GM21360 (cell line): ENCODE measurements around the gene KRTAP5-3.

Source experiments
- ATAC-seq: cut with Tn5 transposase; IDR thresholded peaks from one replicate; pipeline ENCODE4 v1.9.1; 2021; ENCODE audit warnings: mild to moderate bottlenecking, moderate library complexity; ENCODE audit not compliant: unreplicated experiment

KRTAP5-3 gene

DNA sequence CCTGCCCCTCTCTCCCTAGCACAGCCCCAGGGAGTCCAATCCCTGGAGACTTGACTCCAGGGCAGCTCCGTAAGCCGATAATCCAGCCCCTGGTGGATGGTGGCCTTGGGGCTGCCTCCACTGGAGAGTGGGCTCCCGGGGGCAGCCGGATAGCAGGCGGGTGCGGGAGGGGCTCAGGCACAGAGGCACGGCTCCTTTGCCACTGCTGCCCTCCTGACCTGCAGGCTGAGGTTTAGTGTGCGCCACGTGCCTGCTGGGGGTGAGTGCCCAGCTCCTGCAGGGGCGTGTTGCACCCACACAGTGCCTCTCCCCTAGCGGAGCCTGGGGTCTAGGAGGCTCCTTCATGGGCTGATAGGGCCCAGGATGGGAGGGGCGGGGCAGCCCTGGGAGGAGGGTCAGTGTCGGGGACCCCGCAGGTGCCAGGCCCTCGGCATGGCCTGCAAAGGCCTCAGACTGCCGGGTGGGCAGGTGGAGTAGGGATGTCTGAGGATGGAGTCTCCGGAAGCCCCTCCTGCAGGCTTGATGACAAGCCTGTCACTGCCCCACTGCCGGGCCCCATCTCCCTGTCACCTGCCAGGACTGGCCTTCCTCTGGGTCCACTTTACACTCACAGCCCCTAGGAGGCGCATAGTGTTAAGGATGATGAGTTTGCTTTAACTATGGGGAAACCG lies 41.7 kb downstream of the KRTAP5-3 start:
- ATAC-seq: no peak

DNA sequence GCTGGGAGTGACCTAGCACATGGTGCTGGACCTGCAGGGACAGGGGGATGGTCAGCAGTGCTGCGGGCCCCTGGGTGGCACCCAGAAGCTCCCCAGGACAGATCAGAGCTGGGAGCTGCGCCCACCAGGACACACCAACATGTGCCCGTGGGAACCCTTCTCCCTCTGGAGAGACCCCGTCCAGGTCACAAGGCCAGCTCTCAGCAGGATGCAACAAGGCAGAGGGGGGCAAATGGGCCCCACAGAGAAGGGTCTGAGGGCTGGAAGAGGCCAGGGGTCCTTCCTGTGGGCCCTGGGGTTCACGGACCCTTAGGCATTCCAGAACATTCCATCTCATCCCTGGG lies 42.4 kb downstream of the KRTAP5-3 start:
- ATAC-seq: no peak

DNA sequence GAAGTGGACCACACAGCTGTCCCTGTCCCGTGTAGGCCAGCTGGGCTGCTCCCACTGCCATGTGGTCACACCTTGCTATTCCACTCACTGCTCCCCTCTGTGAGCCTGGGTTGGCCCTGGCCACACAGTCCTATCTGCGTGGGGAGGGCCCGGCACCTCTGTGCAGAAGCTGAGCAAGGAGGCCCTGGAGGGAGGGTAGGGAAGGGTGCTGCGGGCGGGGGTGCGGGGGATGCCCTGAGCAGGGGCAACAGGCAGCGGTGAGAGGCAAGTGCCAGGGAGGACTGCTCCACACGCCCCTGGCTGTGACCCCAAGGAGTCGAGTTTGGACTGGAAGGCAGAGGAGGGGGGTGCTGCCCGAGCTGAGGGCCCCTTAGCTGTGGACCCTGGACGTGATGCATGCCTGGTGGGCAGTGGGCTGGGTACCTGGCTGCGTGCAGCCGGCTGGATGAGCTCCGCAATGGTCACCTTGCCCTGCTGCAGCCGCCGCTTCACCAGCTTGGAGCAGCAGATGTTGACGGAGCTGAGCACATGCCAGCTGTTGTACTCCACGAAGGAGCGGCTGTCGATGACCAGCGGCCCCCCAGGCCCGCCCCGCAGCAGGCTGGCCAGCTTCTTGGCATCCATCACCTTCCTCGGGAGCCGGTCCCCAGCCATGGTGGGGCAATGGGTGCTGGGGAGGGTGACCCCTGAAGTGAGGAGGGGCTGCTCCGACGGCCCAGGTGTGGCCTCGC lies 42.9 kb downstream of the KRTAP5-3 start:
- ATAC-seq: no peak

DNA sequence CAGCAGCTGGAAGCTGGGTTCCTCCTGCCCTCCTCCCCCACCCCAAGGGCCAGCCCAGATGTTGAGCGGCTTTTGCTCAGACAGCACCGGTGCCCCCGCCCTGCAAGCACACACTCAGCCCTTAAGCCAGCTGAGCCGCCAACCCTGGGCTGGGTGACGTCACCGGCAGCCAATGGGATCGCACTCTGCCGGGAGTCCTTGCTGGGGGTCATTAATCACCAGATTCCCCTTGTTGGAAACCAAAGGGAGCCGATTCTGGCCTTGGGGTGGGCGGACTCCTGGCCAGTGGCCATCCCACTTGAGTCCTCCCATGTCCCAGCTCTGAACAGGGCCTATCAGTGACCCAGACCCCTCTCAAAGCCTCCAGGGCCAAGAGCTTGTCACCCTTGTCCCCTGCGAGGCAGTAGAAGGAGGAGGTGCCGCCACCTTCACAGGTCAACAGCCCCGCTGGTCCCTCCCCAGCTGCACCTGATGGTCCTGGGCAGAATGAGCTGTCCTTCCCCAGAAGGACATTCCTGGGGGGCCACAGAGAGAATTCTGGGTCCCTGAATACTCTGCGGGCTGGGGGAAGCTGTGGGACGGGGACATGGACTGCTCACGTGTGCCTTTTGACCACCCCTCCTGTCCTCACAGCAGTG lies 43.6 kb downstream of the KRTAP5-3 start:
- no peak for ATAC-seq

DNA sequence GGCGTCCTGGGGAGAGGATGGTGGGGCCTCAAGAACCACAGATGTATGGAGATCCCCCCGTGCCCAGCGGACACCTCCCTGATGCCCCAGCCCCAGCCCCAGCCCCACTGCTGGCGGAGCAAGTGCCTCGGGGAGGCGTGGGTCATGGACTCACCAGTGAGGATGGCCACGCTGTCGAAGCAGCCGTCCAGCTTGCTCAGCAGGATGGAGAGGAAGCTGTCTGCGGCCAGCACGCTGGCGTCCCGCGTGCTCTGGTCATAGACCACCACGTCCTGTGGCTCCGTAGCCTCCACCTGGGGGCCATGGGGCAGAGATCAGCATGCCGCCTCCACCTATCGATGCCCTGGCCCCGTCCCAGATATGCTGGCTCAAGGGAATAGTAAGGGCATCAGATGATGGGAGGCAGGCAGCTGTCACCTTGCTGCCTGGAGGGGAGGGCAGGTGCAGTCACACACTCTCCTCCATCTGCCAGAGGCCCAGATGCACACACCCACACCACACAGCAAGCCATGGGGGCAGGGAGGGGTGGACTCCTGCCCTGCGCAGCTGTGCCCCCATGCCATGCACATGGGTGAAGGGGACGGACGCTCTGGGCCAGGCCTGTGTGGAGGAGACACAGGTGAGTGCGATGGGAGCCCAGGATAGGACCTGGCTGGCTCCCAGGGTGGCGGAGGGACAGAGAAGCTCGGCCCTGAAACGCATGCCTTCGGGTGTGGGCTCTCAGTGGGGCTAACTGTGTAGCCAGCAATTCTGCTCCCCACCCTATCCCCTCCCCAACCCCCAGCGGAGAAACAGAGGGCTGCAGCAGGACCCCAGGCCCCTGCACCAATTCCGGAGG lies 44.3 kb downstream of the KRTAP5-3 start:
- no peak for ATAC-seq

DNA sequence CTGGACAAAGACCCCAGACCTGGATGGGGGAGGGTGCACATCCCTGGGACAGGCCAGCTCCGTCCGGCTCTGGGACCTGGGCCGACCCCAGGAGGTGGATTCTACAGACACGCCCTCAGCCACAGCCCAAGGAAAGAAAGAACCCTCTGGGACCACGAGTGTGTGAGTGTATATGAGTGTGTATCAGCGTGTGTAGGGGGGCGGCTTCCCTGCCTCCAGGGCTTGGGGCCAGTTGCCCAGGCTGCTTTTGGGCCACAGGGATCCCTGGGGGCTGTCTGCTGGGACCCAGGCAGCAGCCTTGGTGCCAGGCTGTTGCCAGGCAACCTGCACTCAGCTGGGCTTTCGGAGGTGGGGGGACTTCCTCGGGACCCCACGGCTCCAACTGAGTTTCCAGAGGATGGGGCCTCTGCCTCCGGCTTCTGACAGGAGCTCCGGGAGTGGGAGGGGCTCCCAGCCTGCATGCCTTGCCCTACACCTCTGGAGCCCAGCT lies 45.1 kb downstream of the KRTAP5-3 start:
- ATAC-seq: no peak

DNA sequence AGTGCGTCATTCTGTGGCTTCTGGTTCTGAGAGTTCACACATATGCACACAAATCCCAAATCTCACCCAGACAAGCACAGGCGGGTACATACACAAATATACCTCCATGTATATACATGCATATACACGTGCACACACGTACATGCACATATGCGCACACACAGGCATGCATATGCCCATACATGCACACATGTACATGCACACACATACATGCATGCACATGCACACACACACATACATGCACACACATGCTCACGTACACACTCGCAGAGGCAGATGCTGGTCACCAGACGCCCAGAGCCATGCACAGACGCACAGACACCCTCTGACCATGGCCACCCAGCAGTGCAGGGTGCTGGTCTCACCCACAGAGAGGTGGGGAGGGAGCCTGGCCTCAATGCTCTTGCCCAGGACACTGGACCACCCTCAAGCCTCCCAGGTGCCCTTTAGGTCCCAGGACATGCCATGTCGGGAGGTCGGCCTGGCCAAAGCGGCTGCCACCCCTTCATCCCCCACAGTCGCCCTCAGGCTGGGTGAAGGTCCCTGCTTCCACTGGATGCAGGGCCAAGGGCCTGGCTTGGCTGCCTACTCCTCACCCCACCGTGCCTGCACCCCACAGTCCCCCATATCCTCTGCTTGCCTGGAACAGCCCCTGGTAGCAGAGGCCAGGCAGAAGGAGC lies 45.7 kb downstream of the KRTAP5-3 start:
- no peak for ATAC-seq

DNA sequence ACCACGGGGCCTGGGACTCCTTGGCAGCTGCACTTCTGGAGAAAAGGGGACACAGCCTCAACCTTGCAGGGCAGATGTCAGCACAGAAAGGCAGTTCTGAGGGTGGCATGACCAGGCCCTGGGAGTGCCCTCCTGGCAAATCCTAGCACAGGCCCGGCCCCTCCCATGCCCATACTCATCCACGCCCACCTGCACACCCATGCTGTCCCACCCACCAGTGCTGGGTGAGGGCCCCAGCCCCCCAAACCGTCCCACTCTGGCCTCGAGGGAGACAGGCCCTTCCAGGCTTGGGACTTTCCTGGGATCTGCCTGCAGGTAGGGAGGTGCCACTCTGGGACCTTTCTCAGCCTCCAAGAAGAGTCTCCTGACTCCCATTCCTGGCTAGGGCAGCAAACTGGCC lies 46.3 kb downstream of the KRTAP5-3 start:
- no peak for ATAC-seq

DNA sequence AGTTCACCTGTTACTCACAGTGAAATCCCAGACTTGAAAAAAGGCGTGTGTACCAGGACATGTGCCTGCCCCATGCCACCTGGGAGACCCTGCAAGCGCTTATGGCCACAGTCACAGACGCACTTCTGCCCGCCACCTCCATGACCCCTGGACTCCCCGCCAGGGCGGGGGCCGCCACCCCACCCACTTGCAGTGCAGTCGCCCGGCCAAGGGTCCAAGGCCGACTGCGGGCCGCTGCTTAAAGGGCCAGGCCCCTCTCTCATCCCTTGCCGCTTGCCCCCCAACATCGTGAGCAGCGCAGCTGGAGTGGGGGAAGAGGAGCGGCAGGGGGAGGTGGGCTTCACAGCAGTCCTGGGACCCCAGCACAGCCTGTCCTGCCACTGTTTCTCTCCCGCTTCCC lies 47.0 kb downstream of the KRTAP5-3 start:
- no peak for ATAC-seq

DNA sequence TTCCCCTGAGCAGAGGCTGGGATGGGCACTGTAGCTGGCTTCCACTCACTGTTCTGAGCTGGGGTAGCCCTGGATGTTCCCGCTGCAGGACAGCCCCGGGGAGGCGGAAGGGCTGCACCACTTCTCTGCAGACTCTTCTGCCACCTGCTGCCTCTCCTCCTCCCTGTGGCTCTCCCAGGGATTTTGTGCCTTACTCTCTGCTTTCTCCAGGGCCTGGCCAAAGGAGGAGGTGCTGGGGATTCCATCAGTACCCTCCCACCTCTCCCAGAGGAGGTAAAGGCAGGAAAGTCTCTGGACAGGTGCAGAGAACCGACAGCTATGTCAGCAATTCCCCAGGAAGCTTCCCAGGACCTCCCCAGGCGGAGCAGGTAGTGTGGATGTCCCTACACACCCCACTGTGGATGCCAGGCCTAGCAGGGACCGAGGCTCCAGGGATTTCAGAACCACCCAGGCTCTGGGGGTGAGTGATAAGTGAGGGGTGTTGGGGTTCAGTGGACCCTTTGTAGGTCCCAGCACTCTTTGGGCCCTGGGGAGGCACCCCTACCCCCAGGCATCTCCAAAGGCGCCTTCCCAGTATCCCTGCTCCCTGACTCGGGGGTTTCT lies 47.5 kb downstream of the KRTAP5-3 start:
- ATAC-seq: no peak

DNA sequence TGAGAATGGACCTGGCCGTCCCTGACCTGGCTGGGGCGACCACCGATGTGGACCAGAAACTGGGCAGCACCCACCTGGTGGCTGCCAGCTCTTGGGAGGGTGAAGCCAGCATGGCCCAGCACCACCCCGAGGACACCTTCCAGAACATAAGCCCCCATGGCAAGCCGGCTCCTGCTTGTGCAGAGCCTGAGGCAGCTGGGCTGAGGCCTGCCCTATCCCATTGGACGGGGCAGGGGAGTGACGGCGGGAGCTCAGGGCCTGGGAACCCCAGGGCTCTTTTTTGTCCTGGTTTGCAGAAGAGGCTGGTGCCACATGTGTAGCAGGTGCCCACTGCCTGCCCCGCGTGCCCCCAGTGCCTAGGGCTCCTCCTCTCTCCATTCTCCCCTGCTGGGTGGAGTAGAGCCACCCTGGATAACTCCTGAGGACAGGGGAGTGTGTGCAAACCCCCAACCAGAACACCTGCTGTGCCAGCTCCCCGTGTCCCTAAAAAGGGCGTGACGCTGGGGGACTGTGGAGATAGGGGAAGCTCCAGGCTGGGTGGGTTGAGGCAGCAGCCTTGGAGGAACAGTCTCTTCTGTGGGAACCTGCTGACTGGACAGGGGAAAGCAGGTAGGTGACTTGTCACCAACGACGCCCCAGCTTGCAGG lies 48.1 kb downstream of the KRTAP5-3 start:
- no peak for ATAC-seq

DNA sequence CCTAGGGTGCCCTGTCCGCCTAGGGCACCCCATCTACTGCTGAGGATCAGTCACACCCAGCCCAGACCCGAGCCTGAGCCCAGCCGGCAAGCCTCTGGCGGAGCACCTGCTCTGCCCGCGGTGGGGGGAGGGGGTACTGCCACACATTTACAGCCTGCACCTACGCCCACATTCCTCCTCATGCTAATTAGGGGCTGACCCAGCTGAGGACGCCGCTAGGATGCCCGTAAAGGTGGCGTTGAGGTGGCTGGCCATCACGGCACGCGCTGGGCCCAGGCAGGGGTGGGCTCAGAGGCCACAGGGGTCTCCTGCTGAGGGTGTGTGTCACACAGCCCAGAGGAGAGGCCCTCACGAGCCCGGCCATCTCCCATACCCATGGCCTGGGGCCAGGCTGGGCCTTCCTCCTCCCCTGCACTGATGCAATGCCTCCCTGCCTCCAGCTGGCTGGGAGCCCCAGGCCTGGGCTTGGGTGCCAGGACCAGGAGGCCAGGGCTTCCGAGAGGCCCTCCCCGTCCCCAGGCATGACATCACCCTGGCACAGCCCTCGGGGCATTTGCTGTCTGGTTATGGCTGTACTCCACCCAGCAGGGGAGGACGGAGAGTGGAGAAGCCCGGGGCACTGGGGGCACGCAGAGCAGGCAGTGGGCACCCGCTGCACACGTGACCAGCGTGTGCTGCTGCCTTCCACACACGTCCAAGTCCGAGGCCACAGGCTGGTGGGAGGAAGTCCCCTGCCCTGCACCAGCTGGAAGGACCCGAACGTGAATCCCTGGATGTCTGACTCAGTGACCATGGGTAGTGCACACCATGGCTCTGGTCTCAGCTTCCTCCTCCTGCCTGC lies 48.9 kb downstream of the KRTAP5-3 start:
- ATAC-seq: no peak

DNA sequence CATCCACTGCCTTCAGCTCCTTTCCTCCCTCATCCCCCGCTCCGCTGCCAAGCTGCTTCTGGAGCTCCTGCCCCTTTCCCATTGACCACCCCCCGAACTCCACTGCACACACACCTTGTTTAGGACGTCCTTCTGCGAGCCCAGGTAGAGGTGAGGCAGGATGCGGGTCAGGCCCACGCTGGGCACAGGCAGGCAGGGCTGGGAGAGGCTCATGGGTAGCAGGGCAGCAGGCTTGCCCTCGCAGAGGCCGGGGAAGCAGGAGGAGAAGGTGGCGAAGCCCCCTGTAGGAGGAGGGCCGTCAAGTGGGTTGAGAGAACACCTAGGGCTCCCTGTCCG lies 49.5 kb downstream of the KRTAP5-3 start:
- no peak for ATAC-seq

DNA sequence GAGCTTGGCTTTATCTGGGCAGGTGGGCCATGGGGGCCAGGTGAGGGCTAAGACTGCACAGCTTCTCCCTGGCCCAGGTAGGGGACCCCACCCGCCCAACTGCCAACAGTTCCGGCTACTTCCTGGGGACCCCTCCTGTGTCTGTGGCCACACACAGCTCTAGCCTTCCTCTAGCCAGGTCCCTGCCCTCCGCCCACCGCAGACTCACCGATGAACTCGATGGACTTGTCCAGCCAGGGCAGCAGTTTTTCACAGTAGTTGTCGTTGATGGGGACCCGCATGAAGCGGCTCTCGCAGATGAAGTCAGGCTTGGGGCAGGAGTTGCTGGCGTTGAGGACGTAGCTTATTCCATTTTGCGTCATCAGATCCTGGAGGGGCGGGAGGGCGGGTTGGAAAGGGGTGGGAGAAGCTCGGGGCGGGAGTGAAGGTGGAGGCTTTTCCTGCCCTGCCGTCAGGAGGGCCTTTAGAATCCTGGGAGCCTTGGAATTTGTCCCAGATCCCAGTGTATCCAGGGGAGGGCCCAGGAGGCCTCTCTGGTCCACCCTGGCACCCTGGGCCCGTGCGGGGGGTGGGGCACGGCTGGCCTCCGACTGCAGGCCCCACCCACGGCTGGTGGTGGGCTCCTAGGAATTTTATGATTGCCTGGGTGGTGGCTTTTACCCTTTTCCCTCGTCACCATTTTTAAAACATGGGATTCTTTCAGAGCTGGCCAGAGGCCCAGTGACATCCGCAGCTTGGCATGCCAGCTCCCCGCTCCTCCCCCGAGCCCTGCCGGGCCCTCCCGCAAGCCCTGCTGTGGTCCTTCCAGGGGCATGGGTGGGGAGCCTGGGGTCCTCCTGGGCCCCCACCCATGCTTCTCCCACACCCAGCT lies 50.1 kb downstream of the KRTAP5-3 start:
- ATAC-seq: no peak
